Measurements from ENCODE around the gene CDKAL1. TPM values are rescaled to one million over a fixed set of nuclear protein-coding genes. Genes with fewer than 3 reads are reported as not detected.

The CDKAL1 gene
- total and polyA plus RNA-seq, 10 of the 15 experiments (the other 5 are each of a cell fraction or from before 2014, with no cell fraction given): 10.7 to 26.9 (median 17.3) TPM

DNA sequence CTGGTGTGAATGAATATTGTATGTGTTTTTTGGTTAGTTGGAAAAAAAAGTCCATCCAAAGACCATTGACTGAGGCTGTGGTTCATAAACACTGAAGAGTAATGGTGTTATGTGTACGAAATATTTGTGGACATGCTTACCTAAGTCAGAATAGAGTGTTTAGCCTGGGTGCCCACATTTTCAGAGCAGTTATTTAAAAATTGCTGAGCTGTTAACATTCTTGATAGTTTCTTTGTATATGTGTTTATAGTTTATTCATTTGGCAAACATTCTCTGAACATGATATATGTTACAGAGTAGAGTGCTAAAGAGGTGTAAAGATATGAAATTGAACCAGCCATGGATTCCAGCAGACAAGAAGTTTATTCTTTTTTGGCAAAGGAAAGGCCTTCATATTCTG is 20.6 kb downstream of the CDKAL1 start:
- H3K4me1 ChIP-seq (ENCODE audit: control insufficient read depth, insufficient read depth, low read length): no peaks in the 10 kb centered on the region
- H3K27ac ChIP-seq (ENCODE audit: control insufficient read depth, insufficient read depth): no peak overlapping the region
- no peaks in the 10 kb centered on the region for H4K20me1 ChIP-seq (ENCODE audit: control insufficient read depth, insufficient read depth)
- H3K9ac ChIP-seq (ENCODE audit: control insufficient read depth, insufficient read depth, low read length): no peak overlapping the region
- CTCF ChIA-PET: interaction anchor here (2.7 kb wide), 1 partner anchor 10 kb away, joined by 16 read pairs; no protein-coding TSS in a partner anchor
- no peaks in the 10 kb centered on the region for H3K27me3 ChIP-seq (replicated peaks in 1 of 2; ENCODE audit: control insufficient read depth in 2 of 2, insufficient read depth in 2 of 2, low read length in 1 of 2)
- DNase-seq (ENCODE audit: low read depth, low spot score) (no peak), ATAC-seq (no peak), FAIRE-seq (no peak)
- intact Hi-C loops (cut with micrococcal nuclease; ENCODE audit: unreplicated experiment) (no loop called here), in situ Hi-C loops (cut with MboI) (loop anchor here (25.0 kb wide), 2 partner anchors 882 to 1382 kb away; no protein-coding TSS in a partner anchor)
- H2AFZ ChIP-seq (ENCODE audit: control insufficient read depth, low read depth, low read length): no peak overlapping the region
- no peak overlapping the region for H3K4me2 ChIP-seq (ENCODE audit: control insufficient read depth, insufficient read depth)
- SMC1A ChIA-PET (ENCODE audit: uncharacterized antibody, unreplicated experiment): interaction anchor here (1.2 to 3.0 kb wide), 2 partner anchors 9 to 16 kb away, joined by 4 to 21 read pairs; no protein-coding TSS in a partner anchor
- BruUV-seq (replicated peaks): no TSS peak
- H3K4me3 ChIP-seq: no peak overlapping the region
- RAD21 ChIA-PET (ENCODE audit: unreplicated experiment): interaction anchor here (1.2 kb wide), 1 partner anchor 10 kb away, joined by 5 read pairs; no protein-coding TSS in a partner anchor
- POLR2A ChIA-PET: no interaction called here
- WGBS (ENCODE audit: insufficient coverage, insufficient replicate concordance, low lambda C conversion rate, missing lambda C conversion rate): 100% methylated on average over 1 of the region's 1 CpG
- peaks cover 0 to 6% of the 10 kb centered on the region in 2 experiments; a peak in 2 of 4 replicates for H3K36me3 ChIP-seq (ENCODE audit: control insufficient read depth in 2 of 2, insufficient read depth in 2 of 2, low read length in 1 of 2)
- H3K9me3 ChIP-seq (replicated peaks; ENCODE audit: control insufficient read depth, insufficient read depth, low read length): no peaks in the 10 kb centered on the region
- no peaks in the 10 kb centered on the region for H3K79me2 ChIP-seq (ENCODE audit: control insufficient read depth, insufficient read depth, low read length)
- TF ChIP-seq, protein P1, sequence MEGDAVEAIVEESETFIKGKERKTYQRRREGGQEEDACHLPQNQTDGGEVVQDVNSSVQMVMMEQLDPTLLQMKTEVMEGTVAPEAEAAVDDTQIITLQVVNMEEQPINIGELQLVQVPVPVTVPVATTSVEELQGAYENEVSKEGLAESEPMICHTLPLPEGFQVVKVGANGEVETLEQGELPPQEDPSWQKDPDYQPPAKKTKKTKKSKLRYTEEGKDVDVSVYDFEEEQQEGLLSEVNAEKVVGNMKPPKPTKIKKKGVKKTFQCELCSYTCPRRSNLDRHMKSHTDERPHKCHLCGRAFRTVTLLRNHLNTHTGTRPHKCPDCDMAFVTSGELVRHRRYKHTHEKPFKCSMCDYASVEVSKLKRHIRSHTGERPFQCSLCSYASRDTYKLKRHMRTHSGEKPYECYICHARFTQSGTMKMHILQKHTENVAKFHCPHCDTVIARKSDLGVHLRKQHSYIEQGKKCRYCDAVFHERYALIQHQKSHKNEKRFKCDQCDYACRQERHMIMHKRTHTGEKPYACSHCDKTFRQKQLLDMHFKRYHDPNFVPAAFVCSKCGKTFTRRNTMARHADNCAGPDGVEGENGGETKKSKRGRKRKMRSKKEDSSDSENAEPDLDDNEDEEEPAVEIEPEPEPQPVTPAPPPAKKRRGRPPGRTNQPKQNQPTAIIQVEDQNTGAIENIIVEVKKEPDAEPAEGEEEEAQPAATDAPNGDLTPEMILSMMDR (IDR thresholded peaks at IDR 0.05 in 2 of 3, conservative IDR thresholded peaks at IDR 0.05 in 1 of 3; ENCODE audit: control insufficient read depth in 2 of 3, extremely low read depth in 1 of 3, insufficient read depth in 1 of 3, low read depth in 3 of 3, low read length in 3 of 3): no peak
- TF ChIP-seq ZBED1 (IDR thresholded peaks at IDR 0.05; ENCODE audit: borderline replicate concordance) (no peak), MEF2B (IDR thresholded peaks at IDR 0.05; ENCODE audit: partially characterized antibody, poor library complexity, severe bottlenecking) (no peak), FOXM1 (IDR thresholded peaks at IDR 0.05; ENCODE audit: low read depth, low read length) (no peak), ZNF622 (IDR thresholded peaks at IDR 0.05) (no peak), TCF3 (IDR thresholded peaks at IDR 0.05; ENCODE audit: borderline replicate concordance, insufficient read depth, low read depth, low read length) (no peak), MEF2A (IDR thresholded peaks at IDR 0.05; ENCODE audit: insufficient read depth, low read depth, low read length) (no peak), CBX5 (IDR thresholded peaks at IDR 0.05; ENCODE audit: low read depth) (no peak), SUZ12 (IDR thresholded peaks at IDR 0.05; ENCODE audit: unreplicated experiment) (no peak), IRF5 (IDR thresholded peaks at IDR 0.05; ENCODE audit: borderline replicate concordance) (no peak), FOS (IDR thresholded peaks at IDR 0.05; ENCODE audit: borderline replicate concordance, extremely low read depth, insufficient read length) (no peak), NR2C2 (IDR thresholded peaks at IDR 0.05; ENCODE audit: borderline replicate concordance, control insufficient read depth, insufficient read length, low read depth) (no peak), CREB1 (IDR thresholded peaks at IDR 0.05; ENCODE audit: low read depth) (no peak), NFIC (IDR thresholded peaks at IDR 0.05; ENCODE audit: low read depth, low read length) (no peak), DPF2 (IDR thresholded peaks at IDR 0.05) (no peak)
- TF ChIP-seq, protein P2, sequence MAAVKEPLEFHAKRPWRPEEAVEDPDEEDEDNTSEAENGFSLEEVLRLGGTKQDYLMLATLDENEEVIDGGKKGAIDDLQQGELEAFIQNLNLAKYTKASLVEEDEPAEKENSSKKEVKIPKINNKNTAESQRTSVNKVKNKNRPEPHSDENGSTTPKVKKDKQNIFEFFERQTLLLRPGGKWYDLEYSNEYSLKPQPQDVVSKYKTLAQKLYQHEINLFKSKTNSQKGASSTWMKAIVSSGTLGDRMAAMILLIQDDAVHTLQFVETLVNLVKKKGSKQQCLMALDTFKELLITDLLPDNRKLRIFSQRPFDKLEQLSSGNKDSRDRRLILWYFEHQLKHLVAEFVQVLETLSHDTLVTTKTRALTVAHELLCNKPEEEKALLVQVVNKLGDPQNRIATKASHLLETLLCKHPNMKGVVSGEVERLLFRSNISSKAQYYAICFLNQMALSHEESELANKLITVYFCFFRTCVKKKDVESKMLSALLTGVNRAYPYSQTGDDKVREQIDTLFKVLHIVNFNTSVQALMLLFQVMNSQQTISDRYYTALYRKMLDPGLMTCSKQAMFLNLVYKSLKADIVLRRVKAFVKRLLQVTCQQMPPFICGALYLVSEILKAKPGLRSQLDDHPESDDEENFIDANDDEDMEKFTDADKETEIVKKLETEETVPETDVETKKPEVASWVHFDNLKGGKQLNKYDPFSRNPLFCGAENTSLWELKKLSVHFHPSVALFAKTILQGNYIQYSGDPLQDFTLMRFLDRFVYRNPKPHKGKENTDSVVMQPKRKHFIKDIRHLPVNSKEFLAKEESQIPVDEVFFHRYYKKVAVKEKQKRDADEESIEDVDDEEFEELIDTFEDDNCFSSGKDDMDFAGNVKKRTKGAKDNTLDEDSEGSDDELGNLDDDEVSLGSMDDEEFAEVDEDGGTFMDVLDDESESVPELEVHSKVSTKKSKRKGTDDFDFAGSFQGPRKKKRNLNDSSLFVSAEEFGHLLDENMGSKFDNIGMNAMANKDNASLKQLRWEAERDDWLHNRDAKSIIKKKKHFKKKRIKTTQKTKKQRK (IDR thresholded peaks at IDR 0.05; ENCODE audit: low read depth, low read length): no peak
